SK-N-SH treated with all-trans-retinoic acid at 6 μM for 48 hours (cell line): ENCODE measurements around the gene SCAMP1.

Experiments used
- ESRRG ChIP-seq: fragments of 250-450 bp; sonication (Bioruptor Pico); IDR thresholded peaks from 2 replicates; pipeline ENCODE4 v1.6.1; 2021; ENCODE audit warnings: mild to moderate bottlenecking
- PPARA ChIP-seq: fragments of 250-450 bp; sonication (Bioruptor Pico); IDR thresholded peaks from 2 replicates; pipeline ENCODE4 v1.5.0; 2020; ENCODE audit warnings: mild to moderate bottlenecking, borderline replicate concordance
- ZNF565 ChIP-seq: fragments of 450-650 bp; formaldehyde crosslinking; conservative IDR thresholded peaks from 2 replicates; pipeline ENCODE4 v1.5.0; 2020; ENCODE audit warnings: low read depth, mild to moderate bottlenecking, moderate library complexity
- ZNF8 ChIP-seq: fragments of 450-650 bp; formaldehyde crosslinking; IDR thresholded peaks from 2 replicates; pipeline ENCODE4 v1.5.0; 2020; ENCODE audit warnings: mild to moderate bottlenecking, moderate library complexity
- TF ChIP-seq, protein P1 (sequence below): fragments of 250-450 bp; sonication (Bioruptor Pico); IDR thresholded peaks from 2 replicates; pipeline ENCODE4 v1.5.1; 2020; ENCODE audit warnings: low read depth, mild to moderate bottlenecking, moderate library complexity
- TF ChIP-seq, protein P2 (sequence below): fragments of 250-450 bp; sonication (Bioruptor Pico); IDR thresholded peaks from 2 replicates; pipeline ENCODE4 v1.8.0; 2020; ENCODE audit warnings: mild to moderate bottlenecking, moderate library complexity, borderline replicate concordance

DNA sequence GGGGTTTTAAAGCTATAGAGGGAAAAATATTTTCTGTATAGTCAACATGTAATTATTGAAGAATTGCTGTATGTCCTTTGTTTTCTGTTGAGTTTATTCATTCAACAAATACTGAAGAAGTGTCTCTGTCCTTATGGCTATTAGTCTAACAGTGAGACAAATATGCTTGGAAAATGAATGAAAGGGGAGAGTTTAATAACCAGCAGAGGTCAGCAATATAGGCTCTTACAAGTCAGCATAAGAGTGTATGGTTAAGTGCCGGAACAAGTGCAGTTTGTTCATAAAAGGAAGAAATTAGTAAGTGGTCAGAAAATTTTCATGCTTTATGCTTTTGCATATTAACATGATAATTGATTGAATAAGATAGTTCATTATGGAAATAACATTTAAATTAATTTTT is 3.6 kb downstream of the SCAMP1 start:
- TF ChIP-seq ESRRG (CRISPR knock-in tag) = no peak
- TF ChIP-seq, protein P1, sequence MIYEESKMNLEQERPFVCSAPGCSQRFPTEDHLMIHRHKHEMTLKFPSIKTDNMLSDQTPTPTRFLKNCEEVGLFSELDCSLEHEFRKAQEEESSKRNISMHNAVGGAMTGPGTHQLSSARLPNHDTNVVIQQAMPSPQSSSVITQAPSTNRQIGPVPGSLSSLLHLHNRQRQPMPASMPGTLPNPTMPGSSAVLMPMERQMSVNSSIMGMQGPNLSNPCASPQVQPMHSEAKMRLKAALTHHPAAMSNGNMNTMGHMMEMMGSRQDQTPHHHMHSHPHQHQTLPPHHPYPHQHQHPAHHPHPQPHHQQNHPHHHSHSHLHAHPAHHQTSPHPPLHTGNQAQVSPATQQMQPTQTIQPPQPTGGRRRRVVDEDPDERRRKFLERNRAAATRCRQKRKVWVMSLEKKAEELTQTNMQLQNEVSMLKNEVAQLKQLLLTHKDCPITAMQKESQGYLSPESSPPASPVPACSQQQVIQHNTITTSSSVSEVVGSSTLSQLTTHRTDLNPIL (CRISPR knock-in tag) = no peak
- no peak for TF ChIP-seq ZNF8
- TF ChIP-seq, protein P2, sequence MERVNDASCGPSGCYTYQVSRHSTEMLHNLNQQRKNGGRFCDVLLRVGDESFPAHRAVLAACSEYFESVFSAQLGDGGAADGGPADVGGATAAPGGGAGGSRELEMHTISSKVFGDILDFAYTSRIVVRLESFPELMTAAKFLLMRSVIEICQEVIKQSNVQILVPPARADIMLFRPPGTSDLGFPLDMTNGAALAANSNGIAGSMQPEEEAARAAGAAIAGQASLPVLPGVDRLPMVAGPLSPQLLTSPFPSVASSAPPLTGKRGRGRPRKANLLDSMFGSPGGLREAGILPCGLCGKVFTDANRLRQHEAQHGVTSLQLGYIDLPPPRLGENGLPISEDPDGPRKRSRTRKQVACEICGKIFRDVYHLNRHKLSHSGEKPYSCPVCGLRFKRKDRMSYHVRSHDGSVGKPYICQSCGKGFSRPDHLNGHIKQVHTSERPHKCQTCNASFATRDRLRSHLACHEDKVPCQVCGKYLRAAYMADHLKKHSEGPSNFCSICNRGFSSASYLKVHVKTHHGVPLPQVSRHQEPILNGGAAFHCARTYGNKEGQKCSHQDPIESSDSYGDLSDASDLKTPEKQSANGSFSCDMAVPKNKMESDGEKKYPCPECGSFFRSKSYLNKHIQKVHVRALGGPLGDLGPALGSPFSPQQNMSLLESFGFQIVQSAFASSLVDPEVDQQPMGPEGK (CRISPR knock-in tag) = no peak
- no peak for TF ChIP-seq PPARA (CRISPR knock-in tag)
- TF ChIP-seq ZNF565 (CRISPR knock-in tag) = no peak
